ENCODE data around the gene TAF1D. TPM values are rescaled to one million over a fixed set of nuclear protein-coding genes. Genes with fewer than 3 reads are reported as not detected.

TAF1D gene
- total and polyA plus RNA-seq, 7 donors = 53.7 to 151 (median 84.7) TPM

DNA sequence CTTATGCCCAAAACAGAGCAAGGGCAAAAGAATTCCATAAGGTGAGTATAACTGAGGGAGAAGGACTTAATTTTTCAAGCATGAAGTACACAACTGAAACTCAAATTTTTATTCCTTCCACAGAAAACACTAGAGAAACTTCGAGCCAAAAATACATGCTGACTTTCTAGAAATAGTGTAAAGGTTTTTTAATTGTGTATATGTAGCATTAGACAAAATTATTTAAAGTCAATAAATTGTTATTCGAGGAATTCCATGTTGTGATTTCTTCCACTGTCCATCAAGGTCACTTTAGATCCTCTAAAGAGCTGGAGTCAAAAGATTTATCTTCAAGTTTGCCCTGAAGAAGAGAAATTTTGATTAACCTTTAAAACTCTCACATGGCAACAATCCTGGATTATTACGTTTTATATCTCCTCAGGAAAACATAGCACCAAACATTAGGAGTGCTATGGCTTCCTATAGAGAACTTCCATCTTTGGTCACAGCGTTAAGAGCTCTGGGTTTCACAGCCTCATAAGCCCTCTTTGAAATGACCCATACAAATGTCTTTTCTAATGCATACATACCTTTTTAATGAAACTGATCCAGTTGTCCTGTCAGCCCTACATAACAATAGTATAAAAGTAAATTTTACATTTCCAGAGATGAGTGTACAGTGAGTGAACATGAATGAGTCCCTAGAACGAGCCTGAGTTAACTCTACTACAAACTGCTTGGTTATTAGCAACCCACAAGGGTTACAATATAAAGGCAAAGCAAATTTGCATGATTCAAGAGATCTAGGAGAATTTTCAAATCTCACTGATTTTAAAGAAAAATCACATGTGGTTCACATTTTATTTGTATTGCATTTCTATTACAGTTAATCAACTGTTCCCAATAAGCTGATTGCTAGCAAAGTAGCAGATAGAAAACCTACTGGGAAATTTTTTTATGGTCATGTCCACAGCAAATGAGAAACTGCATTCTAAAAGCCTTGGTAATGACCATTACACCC is 10.9 kb downstream of the TAF1D start:
- peaks cover 28 to 100% of the 10 kb centered on the region in 2 donors for H3K36me3 ChIP-seq (ENCODE audit: insufficient read depth in 1 of 2, low read depth in 1 of 2)
- no peak overlapping the region for H3K27ac ChIP-seq
- 89 to 92% (median 89%) methylated on average over 5 of the region's 5 CpGs for WGBS, 3 donors
- DNase-seq (no peak), ATAC-seq (no peak)
- no peak for TF ChIP-seq CTCF (IDR thresholded peaks at IDR 0.05)
- no peaks in the 10 kb centered on the region for H3K9me3 ChIP-seq
- intact Hi-C loops (cut with DNase I) = loop anchor here (5.0 to 10.0 kb wide), 3 partner anchors 33 to 56 kb away; no protein-coding TSS in a partner anchor
- no peaks in the 10 kb centered on the region for H3K27me3 ChIP-seq (ENCODE audit: insufficient read depth in 3 of 3, low read length in 2 of 3)
- no peaks in the 10 kb centered on the region for H3K4me1 ChIP-seq
- no peak overlapping the region for H3K4me3 ChIP-seq

GRCh38 chr11:93729129-93729616 is 12.1 kb downstream of the TAF1D start:
- H3K4me1 ChIP-seq = no peaks in the 10 kb centered on the region
- 92 to 96% (median 93%) methylated on average over 5 of the region's 5 CpGs for WGBS, 3 donors
- peak; percentile 20 to 38 (median 30) for ATAC-seq
- H3K4me3 ChIP-seq = no peak overlapping the region
- DNase-seq = no peak
- H3K27ac ChIP-seq = no peak overlapping the region
- H3K27me3 ChIP-seq (ENCODE audit: insufficient read depth in 3 of 3, low read length in 2 of 3) = no peaks in the 10 kb centered on the region
- intact Hi-C loops (cut with DNase I) = no loop called here
- H3K9me3 ChIP-seq = no peaks in the 10 kb centered on the region
- TF ChIP-seq CTCF (IDR thresholded peaks at IDR 0.05) = no peak
- H3K36me3 ChIP-seq (ENCODE audit: insufficient read depth in 1 of 2, low read depth in 1 of 2) = peaks cover 20 to 99% of the 10 kb centered on the region in 2 donors

GRCh38 chr11:93728792-93729128 is 12.5 kb downstream of the TAF1D start:
- 90 to 98% (median 93%) methylated on average over 2 of the region's 2 CpGs for WGBS, 3 donors
- H3K36me3 ChIP-seq (ENCODE audit: insufficient read depth in 1 of 2, low read depth in 1 of 2) = peaks cover 20 to 99% of the 10 kb centered on the region in 2 donors
- no peak for TF ChIP-seq CTCF (IDR thresholded peaks at IDR 0.05)
- no peak overlapping the region for H3K4me3 ChIP-seq
- ATAC-seq = peak in 2 of 4 donors; percentile 10 to 21
- no peak overlapping the region for H3K27ac ChIP-seq
- no peaks in the 10 kb centered on the region for H3K9me3 ChIP-seq
- DNase-seq = no peak
- no peaks in the 10 kb centered on the region for H3K4me1 ChIP-seq
- no peaks in the 10 kb centered on the region for H3K27me3 ChIP-seq (ENCODE audit: insufficient read depth in 3 of 3, low read length in 2 of 3)
- intact Hi-C loops (cut with DNase I) = no loop called here

DNA sequence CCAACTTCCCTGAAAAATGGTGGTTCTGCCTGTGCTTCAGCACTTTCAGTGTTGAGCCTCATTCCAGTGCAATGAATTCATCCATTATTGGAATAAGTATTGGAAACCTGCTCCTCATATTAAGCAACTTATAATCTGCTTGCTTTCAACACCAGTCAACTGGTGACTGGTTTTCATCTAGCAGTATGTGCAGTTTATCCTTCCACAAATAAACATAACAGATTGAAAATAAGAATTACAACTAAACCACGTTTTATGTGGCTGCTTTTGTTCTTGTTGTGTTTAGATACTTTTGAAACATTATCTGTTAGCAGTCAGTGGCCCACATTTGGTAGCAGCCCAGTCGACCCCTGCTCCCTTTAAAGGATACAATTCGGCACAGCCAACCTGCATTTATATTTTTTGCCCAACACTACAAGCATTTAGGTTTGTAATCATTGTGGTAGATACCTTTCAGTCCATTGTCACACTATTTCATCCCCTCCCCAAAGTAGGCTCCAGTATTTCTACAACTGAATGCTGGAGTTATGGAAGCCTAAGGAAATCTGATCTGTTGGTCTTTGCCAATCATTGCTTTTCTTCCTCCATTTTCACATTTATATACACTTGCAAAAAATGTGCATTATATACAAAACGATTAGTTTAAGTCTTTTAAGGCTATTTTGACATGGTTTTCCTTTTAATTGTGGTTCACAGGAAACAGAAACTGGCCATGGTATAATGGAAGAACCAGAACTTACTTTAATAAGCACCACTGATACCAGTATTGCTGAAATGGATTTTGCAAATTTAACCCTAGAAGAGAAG is 13.1 kb downstream of the TAF1D start:
- no peak for DNase-seq
- H3K27me3 ChIP-seq (ENCODE audit: insufficient read depth in 3 of 3, low read length in 2 of 3) = no peaks in the 10 kb centered on the region
- no peak overlapping the region for H3K4me3 ChIP-seq
- no peaks in the 10 kb centered on the region for H3K9me3 ChIP-seq
- no peaks in the 10 kb centered on the region for H3K4me1 ChIP-seq
- H3K36me3 ChIP-seq (ENCODE audit: insufficient read depth in 1 of 2, low read depth in 1 of 2) = peaks cover 17 to 99% of the 10 kb centered on the region in 2 donors
- ATAC-seq = peak in 3 of 4 donors; percentile 21 to 34 (median 31)
- no peak overlapping the region for H3K27ac ChIP-seq
- no peak for TF ChIP-seq CTCF (IDR thresholded peaks at IDR 0.05)
- 51 to 57% (median 53%) methylated on average over 4 of the region's 4 CpGs for WGBS, 3 donors
- intact Hi-C loops (cut with DNase I) = no loop called here

All from psoas muscle (tissue), 8 donors.